IPS-NIHi11 (cell line): ENCODE measurements around the gene CCL24.
A peak's percentile ranks its signal among the peaks of the same experiment; 100 is the strongest.
"Not testable (repeated sequence)": the region's sequence is repeated elsewhere in the genome, so short reads cannot be mapped to it uniquely, and the experiment has no call there.

Source experiments
- DNase-seq: peaks from one replicate; pipeline ENCODE4 v3.0.0; 2012; ENCODE audit warnings: mixed read lengths, low spot score

CCL24 gene

GRCh38 chr7:75813781-75814236, at the start of gene CCL24:
CCL24 (minus strand) TSS chr7:75813806; CDS start chr7:75813715, 91 bp downstream.
- DNase-seq: no peak

DNA sequence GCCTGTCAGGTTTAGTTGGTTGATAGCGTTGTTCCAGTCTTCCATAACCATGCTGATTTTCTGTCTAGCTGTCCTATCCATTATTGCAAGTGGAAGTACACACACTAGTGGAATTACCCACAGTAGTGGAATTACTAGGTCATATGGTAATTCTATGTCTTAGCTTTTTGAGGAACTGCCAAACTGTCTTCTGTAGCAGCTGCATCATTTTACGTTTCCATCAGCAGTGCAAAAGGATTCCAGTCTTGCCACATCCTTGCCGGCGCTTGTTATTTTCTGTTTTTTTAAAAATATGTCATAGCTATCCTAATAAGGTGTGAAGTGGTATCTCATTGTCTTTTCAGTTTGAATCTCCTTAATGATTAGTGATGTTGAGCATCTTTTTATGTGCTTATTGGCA, 48.0 kb upstream of the CCL24 start:
- DNase-seq: no peak

- no peak for DNase-seq
Observed at GRCh38 chr7:75858410-75858809, 44.8 kb upstream of the CCL24 start.

GRCh38 chr7:75856536-75856935, 42.9 kb upstream of the CCL24 start:
- no peak for DNase-seq

- not testable (repeated sequence) for DNase-seq
Observed at GRCh38 chr7:75854813-75855345, 41.3 kb upstream of the CCL24 start.

GRCh38 chr7:75854233-75854632, 40.6 kb upstream of the CCL24 start:
- no peak for DNase-seq

DNA sequence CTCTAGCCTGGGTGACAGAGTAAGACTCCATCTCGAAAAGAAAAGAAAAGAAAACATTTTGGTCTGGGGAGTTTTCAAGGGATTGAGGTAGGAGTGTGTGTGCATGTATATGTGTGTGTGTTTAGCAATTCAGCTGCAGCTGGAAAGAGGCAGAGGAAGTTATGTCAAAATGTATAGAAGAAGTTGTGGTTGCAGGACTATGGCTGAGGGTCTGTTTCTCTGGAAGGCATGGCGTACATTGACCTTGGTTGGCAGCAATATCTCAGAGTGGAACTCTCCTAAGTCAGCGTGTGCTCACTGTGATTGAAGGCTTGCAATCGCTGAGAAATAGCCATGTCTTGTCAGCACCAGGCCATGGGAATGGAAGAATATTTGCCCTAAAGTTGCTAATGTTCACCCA, 36.6 kb upstream of the CCL24 start:
- no peak for DNase-seq

DNA sequence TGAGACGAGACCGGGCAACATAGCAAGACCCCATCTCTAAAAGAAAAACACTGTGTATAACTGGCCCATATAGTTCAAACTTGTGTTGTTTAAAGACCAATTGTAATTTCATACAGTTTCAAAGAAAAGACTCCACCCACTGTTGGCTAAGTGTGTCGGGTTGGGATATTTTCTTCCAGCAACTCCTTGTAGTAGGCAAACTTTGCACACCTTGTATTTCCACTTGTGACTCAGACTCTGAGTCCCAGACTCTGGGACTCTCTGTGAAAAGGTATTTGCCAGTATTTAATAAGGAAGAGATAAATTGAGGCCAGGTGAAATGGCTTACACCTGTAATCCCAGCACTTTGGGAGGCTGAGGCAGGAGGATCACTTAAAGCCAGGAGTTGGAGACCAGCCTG, 36.0 kb upstream of the CCL24 start:
- no peak for DNase-seq

- no peak for DNase-seq
Observed at GRCh38 chr7:75847707-75848106, 34.1 kb upstream of the CCL24 start.

- DNase-seq: not testable (repeated sequence)
Observed at GRCh38 chr7:75845132-75845531, 31.5 kb upstream of the CCL24 start.

GRCh38 chr7:75844158-75844557, 30.6 kb upstream of the CCL24 start:
- no peak for DNase-seq

- no peak for DNase-seq
Observed at GRCh38 chr7:75843613-75844116, 30.1 kb upstream of the CCL24 start.

- no peak for DNase-seq
Observed at GRCh38 chr7:75842836-75843446, 29.3 kb upstream of the CCL24 start.

- DNase-seq: no peak
Observed at GRCh38 chr7:75840029-75840428, 26.4 kb upstream of the CCL24 start.

GRCh38 chr7:75838281-75838930, 24.8 kb upstream of the CCL24 start:
- not testable (repeated sequence) for DNase-seq

GRCh38 chr7:75836798-75837197, 23.2 kb upstream of the CCL24 start:
- DNase-seq: no peak

DNA sequence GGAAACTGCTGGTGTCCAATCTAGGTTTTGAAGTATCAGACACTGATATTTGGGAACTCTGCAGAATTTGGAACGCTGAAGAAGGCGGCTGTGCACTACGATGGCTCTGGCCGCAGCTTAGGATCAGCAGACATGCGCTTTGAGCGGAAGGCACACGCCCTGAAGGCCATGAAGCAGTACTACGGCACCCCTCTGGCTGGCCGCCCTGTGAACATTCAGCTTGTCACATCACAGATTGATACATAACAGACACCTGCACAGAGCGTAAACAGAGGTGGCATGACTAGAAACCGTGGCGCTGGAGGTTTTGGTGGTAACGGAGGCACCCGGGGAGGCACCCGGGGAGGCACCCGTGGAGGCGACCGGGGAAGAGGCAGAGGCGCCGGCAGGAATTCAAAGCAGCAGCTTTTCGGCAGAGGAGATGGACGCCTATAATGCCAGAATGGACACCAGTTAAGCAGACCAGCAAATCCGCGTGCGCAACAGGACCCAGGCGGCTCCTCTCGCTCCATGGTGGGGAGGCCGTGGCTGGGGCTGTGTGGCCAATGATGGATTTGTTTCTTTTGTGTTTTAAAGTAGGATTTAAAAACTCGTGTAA, 22.2 kb upstream of the CCL24 start:
- no peak for DNase-seq

DNA sequence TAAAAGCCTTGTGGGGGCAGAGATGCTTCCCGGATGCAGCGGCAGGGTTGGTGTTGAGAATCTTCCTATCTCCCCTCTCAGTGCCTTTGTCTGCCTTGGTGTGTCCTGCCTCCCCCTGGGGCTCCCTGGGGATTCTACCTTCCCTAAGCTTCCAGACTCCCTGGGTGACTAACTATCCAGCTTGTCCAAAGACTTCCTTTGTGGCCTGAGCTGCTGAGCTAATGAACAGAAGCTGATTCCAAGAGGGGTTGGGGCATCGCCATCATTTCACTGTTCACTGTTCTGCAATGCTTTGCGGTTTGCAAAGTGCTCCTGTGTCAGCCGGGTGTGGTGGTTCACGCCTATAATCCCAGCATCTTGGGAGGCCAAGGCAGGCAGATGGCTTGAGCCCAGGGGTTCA, 20.1 kb upstream of the CCL24 start:
- DNase-seq: peak; percentile 1

GRCh38 chr7:75830978-75831377, 17.4 kb upstream of the CCL24 start:
- DNase-seq: no peak

- DNase-seq: not testable (repeated sequence)
Observed at GRCh38 chr7:75829656-75830055, 16.1 kb upstream of the CCL24 start.

DNA sequence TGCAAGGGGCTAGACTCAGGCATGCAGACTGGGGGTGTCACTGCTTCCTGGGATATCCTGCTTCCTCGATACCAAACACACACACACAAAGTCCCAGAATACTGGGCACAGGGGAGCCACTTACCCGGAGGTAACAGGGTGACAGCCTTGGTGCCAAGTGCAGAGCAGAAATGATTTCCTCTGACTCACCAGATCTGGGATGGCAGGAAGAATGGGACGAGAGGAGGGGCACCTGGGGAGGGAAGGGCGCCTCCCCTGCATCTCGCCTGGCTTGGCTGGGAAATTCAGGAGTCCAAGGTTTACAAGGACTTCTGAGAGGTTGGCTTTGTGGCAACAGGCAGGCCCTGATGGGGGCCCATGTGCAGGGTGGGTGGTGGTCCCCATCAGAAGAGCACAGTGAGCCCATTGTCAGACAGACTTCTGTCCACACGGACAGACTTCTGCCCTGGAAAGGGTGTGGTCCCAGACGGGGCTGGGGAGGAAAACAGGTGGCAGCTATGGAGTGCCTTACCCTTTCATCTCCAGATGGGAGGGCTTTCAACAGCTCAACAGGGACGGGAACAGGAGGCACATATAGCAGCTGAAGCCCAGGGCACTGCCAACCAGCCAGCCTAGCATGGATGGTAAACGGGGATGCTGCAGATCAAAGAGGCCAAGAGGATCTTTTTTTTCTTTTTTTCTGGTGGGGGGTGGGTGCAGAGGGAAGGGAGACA, 9.7 kb upstream of the CCL24 start:
- no peak for DNase-seq

DNA sequence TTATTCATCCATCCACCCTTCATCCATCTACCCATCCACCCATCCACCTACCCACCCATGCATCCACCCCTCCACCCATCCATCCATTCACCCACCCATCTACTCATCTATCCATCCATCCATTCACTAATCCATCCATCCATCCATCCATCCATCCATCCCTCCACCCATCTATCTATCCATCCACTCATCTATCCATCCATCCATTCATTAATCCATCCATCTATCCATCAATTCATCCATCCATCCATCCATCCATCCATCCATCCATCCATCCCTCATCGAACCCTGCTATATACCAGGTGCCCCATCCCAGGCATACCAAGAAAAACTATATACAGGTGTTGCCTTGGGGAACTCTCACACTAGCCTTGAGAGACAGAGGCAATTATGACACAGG, 7.1 kb upstream of the CCL24 start:
- DNase-seq: peak; percentile 1
